Upper lobe of right lung (tissue), 1 donor: ENCODE measurements around the gene TMEM204. TPM values are rescaled to one million over a fixed set of nuclear protein-coding genes. Genes with fewer than 3 reads are reported as not detected.
A peak's percentile ranks its signal among the peaks of the same experiment; 100 is the strongest.

Source experiments
- ATAC-seq: fragments of 200-7000 bp; cut with Tn5 transposase; one replicate; pipeline ENCODE4 v1.9.1; 2020; ENCODE audit warnings: mild to moderate bottlenecking, moderate library complexity
- DNase-seq: peaks from one replicate; pipeline ENCODE4 v3.0.0-alpha.2; 2020
- H3K27ac ChIP-seq: fragments of 200-600 bp; one replicate; pipeline ENCODE4 v1.8.0; 2022
- H3K27me3 ChIP-seq: fragments of 200-600 bp; one replicate; pipeline ENCODE4 v1.8.0; 2022; ENCODE audit warnings: mild to moderate bottlenecking
- H3K36me3 ChIP-seq: fragments of 200-600 bp; one replicate; pipeline ENCODE4 v1.8.0; 2022
- H3K4me1 ChIP-seq: fragments of 200-600 bp; one replicate; pipeline ENCODE4 v1.8.0; 2022
- H3K4me3 ChIP-seq: fragments of 200-600 bp; one replicate; pipeline ENCODE4 v1.8.0; 2022; ENCODE audit warnings: mild to moderate bottlenecking
- H3K9me3 ChIP-seq: fragments of 200-600 bp; one replicate; pipeline ENCODE4 v1.8.0; 2022
- intact Hi-C: fragments of 100-400 bp; cut with DNase I; formaldehyde crosslinking; loops from one replicate; pipeline ENCODE4 v1.11.0; 2022
- long read RNA-seq: library from polyadenylated mRNA; unstranded; transcript quantifications from one replicate; pipeline ENCODE4 v2.0.0, GENCODE V29; 2021
- total RNA-seq: library from RNA; stranded (reverse); fragmentation: NEBNext Ultra II Directional; extraction: Animal tissue kit (Norgen Biotek cat#: 25700); gene quantifications from one replicate; pipeline ENCODE4 v1.2.1, GENCODE V29; 2021
- TF ChIP-seq, protein P1 (sequence below): fragments of 200-600 bp; IDR thresholded peaks from one replicate; pipeline ENCODE4 v1.8.0; 2022; ENCODE audit warnings: antibody characterized with exemption
- donor health status: DM: no; HTN: yes; CAD: no; lungs with severe emphysema.

The TMEM204 gene
- 69.2 TPM for total RNA-seq
- long read RNA-seq, transcript TMEM204-202 (3 exons, 1,938 nt) = major isoform, 252 of 274 reads
- long read RNA-seq, partial matches to known transcripts = 5 of 274 reads
- long read RNA-seq, other reads (novel, unspliced or antisense) = 17 of 274 reads

DNA sequence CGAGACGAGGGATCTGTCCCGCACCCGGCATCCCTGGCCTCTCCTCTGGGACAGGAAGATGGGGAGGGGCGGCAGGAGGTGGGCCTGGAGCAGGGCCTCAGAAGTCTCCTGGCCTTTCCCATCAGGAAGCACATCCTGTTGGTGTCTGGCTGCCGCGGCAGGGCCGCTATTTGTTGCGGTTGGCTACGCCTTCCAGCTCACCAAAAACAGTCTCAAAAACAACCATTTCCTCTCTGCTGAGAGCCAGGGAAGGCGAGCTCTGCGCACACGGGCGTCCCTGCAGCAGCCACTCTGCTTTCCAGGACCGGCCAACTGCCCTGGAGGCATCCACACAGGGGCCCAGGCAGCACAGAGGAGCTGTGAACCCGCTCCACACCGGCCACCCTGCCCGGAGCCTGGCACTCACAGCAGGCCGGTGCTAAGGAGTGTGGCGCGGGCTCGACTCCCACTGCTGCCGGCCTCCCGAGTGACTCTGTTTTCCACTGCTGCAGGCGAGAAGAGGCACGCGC lies at the start of gene TMEM204:
Gene TMEM204 (plus strand): TSS at position 224 of the 509 bp plus-strand sequence. CDS start 610 bp downstream, outside the sequence.
- peaks cover 45% of the 10 kb centered on the region for H3K4me1 ChIP-seq
- no peaks in the 10 kb centered on the region for H3K27me3 ChIP-seq
- no peaks in the 10 kb centered on the region for H3K9me3 ChIP-seq
- TF ChIP-seq, protein P1, sequence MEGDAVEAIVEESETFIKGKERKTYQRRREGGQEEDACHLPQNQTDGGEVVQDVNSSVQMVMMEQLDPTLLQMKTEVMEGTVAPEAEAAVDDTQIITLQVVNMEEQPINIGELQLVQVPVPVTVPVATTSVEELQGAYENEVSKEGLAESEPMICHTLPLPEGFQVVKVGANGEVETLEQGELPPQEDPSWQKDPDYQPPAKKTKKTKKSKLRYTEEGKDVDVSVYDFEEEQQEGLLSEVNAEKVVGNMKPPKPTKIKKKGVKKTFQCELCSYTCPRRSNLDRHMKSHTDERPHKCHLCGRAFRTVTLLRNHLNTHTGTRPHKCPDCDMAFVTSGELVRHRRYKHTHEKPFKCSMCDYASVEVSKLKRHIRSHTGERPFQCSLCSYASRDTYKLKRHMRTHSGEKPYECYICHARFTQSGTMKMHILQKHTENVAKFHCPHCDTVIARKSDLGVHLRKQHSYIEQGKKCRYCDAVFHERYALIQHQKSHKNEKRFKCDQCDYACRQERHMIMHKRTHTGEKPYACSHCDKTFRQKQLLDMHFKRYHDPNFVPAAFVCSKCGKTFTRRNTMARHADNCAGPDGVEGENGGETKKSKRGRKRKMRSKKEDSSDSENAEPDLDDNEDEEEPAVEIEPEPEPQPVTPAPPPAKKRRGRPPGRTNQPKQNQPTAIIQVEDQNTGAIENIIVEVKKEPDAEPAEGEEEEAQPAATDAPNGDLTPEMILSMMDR = no peak
- H3K4me3 ChIP-seq = peak within 1 kb of the TSS; percentile 75
- peaks cover 26% of the 10 kb centered on the region for H3K36me3 ChIP-seq
- ATAC-seq = peak; percentile 46
- peak; percentile 80 for DNase-seq
- peak within 1 kb of the TSS; percentile 92 for H3K27ac ChIP-seq
- intact Hi-C loops = no loop called here

DNA sequence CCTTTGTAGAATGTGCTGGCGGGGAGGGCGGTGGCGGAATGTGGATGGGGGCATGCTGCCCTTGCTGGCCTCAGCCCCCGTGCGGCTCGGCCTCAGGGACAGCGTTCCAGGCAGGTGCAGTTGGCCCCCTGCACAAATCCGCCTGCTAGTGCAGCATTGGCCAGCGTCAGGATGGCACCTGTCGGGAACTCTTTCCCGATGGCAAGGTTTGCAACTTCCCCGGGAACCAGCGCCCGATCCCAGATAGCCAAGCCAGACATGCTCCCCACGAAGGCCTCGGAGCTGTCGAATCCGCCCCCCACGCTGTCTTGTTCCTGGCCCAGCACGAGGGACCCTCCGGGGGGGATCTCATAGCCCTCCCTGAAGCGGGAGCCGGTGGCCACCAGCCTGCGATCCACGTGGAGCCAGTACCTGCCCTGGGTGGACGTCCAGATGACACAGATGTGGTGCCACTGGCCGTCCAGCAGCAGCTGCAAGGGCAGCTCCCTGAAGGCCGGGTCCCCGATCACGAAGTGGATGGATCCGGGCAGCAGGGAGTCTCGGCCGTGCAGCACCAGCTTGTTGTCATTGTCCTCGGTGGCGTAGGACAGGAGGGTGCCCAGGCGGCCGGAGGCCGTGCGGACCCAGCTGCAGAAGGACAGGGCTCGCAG lies 47.5 kb upstream of the TMEM204 start:
- no peak for ATAC-seq
- TF ChIP-seq, protein P1 = no peak
- DNase-seq = peak; percentile 57
- Histone ChIP-seq H3K4me3 (no peak overlapping the region), H3K4me1 (no peaks in the 10 kb centered on the region), H3K27me3 (no peaks in the 10 kb centered on the region), H3K27ac (no peak overlapping the region), H3K9me3 (no peaks in the 10 kb centered on the region), H3K36me3 (no peaks in the 10 kb centered on the region)
- intact Hi-C loops = no loop called here

DNA sequence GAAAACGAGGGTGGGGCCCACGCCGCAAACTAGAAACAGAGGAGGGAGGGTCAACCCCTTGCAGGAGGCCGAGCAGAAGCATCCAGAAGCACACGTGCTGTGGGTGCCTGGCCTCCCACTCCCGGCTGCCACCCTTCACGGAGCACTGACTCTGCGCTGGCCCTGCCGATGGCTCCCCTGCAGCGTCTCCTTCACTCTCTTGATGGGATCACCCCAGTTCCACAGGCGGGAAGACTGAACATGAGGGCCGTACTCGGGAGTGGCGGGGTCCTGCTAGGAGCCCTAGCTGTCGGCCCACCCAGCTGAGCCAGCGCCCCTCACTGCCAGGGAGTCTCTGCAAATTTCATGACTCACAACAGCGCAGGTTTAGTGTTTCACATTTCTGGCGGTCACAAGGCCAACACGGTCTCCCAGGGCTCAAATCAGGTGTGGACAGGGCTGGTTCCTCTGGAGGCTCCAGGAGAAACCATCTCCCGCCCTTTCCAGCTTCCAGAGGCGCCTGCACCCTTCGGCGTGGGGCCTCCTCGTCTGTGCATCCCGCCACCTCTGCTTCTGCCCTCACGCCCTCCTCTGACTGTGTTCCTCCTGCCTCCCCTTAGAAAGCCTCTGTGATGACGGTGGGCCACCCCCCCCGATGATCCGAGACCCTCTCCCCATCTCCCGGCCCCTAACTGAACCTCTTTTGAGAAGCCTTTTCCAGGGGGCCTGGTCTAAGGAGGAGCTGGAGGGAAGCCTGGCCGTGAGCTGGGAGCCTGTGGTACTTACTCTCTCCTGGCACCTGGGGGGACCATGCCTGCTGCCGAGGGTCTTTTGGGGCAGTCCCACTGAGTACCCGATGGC lies 46.7 kb upstream of the TMEM204 start:
- intact Hi-C loops = no loop called here
- no peak overlapping the region for H3K27ac ChIP-seq

DNA sequence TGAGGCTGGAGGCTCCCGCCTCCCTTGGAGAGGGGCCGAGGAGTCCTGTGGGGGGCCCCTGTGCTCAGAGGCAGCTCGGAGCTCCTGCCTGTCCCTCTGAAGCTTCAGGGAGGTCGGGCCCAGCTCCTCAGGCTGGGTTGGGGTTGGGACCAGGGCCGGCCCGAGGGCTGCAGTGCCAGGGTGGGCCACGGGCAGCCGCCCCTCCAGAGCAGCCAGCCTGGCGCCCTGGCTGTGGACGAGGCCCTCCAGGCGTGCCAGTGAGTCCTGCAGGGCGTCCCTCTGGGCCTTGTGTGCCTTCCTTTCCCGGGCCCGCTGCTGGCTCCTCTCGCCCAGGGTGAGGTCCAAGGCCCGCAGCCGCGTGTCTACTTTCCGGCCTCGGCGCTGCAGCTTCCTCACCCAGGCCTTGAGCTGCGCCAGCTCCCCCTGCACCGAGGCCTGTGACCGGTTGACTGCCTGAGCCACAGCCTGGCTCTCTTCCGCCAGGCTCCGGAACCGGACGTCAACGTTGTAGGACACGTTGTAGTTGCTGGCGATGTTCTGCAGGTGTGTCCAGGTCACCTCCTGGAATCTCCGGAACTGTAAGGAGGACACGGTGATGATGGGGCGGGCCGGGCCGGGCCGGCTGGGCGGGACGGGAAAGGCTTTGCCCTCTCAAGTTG lies 45.9 kb upstream of the TMEM204 start:
- H3K4me3 ChIP-seq = no peak overlapping the region
- H3K9me3 ChIP-seq = no peaks in the 10 kb centered on the region
- DNase-seq (peak; percentile 60), ATAC-seq (no peak)
- no peak overlapping the region for H3K27ac ChIP-seq
- no peaks in the 10 kb centered on the region for H3K36me3 ChIP-seq
- H3K27me3 ChIP-seq = no peaks in the 10 kb centered on the region
- TF ChIP-seq, protein P1 = no peak
- intact Hi-C loops = no loop called here
- H3K4me1 ChIP-seq = peaks cover 4% of the 10 kb centered on the region

More for the DNA sequence above, 46.7 kb upstream of the TMEM204 start:
- ATAC-seq (no peak), DNase-seq (no peak)
- H3K4me1 ChIP-seq = no peaks in the 10 kb centered on the region
- TF ChIP-seq, protein P1 = no peak
- no peak overlapping the region for H3K4me3 ChIP-seq
- no peaks in the 10 kb centered on the region for H3K9me3 ChIP-seq
- no peaks in the 10 kb centered on the region for H3K27me3 ChIP-seq
- no peaks in the 10 kb centered on the region for H3K36me3 ChIP-seq

DNA sequence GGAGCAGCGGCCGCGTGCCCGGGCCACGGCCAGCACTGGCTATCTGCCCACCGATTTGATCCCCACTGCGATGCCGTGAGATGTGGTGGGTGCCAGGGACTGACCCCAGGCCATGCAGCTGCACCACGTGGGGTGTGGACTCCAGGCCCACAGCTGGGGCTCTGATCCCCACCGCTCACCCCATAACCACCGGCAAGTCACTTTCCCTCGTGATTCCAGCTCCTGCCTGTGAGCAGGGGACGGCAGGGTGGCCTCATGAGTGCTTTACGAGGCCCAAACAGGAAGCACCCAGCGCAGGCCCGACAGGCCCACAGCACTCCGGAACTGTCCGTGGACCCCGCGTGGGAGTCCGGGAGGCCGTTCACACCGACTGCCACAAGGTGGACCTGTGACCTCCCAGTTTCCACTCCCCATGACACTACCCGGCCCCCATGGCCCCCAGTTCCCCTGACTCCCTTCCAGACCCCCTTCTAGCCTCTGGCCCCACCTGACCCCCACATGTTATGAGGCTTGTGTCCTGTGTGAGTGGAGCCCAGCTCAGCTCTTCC lies 45.3 kb upstream of the TMEM204 start:
- ATAC-seq = no peak
- no peaks in the 10 kb centered on the region for H3K27me3 ChIP-seq
- H3K4me1 ChIP-seq = peaks cover 9% of the 10 kb centered on the region
- no peak overlapping the region for H3K27ac ChIP-seq
- TF ChIP-seq, protein P1 = no peak
- no peaks in the 10 kb centered on the region for H3K36me3 ChIP-seq
- intact Hi-C loops = no loop called here
- DNase-seq = no peak
- no peaks in the 10 kb centered on the region for H3K9me3 ChIP-seq
- H3K4me3 ChIP-seq = no peak overlapping the region
